RCC 7860 (cell line): ENCODE measurements around the gene TIMM17A.
"Not testable (repeated sequence)": the region's sequence is repeated elsewhere in the genome, so short reads cannot be mapped to it uniquely, and the experiment has no call there.

Source experiments
- DNase-seq: peaks from one replicate; pipeline ENCODE4 v3.0.0-alpha.2; 2015; ENCODE audit warnings: low spot score
- FAIRE-seq: peaks from 2 replicates; lab custom pipeline; 2012; peaks lifted over from hg19 to GRCh38; lab: Jason Lieb, UNC

The TIMM17A gene

DNA sequence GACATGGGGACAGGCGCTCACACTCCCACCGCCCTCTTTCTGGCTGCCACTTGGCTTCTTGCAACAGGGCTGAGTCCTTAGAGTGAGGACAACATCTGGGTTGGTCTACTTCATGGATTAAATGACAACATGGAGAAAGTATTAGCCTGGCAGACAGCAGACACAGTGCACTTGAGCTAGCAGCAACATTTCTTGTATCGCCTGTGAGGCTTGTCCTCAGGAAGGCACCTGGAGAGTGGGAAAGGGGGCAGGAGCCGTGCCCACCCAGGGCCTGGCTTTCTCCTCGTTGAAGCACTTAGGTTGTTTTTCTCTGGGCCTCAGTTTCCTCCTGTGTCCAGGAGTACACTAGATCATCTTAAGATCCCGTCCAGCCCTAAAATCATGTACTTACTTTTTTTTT, 58.8 kb downstream of the TIMM17A start:
- no peak for FAIRE-seq
- DNase-seq: no peak

DNA sequence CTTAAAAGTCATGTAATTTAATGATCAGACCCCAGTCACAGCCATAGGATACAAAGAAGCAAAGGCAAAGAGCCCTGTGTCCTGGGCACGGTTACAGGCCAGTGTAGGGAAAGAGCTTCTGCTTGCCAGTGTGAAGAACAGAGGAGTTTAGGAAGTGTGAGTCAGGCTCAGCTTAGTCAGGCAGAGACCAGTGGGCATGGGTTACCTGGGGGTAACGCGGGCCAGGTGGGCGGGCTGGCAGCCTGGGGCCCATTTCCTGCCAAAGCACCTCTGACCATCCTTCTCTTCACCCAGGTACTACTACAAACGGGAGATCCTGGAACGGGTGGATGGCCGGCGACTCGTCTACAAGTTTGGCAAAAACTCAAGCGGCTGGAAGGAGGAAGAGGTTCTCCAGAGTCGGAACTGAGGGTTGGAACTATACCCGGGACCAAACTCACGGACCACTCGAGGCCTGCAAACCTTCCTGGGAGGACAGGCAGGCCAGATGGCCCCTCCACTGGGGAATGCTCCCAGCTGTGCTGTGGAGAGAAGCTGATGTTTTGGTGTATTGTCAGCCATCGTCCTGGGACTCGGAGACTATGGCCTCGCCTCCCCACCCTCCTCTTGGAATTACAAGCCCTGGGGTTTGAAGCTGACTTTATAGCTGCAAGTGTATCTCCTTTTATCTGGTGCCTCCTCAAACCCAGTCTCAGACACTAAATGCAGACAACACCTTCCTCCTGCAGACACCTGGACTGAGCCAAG, 59.8 kb downstream of the TIMM17A start:
- DNase-seq (no peak), FAIRE-seq (no peak)

DNA sequence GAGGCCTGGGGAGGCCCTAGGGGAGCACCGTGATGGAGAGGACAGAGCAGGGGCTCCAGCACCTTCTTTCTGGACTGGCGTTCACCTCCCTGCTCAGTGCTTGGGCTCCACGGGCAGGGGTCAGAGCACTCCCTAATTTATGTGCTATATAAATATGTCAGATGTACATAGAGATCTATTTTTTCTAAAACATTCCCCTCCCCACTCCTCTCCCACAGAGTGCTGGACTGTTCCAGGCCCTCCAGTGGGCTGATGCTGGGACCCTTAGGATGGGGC, 60.3 kb downstream of the TIMM17A start:
- FAIRE-seq (no peak), DNase-seq (no peak)

DNA sequence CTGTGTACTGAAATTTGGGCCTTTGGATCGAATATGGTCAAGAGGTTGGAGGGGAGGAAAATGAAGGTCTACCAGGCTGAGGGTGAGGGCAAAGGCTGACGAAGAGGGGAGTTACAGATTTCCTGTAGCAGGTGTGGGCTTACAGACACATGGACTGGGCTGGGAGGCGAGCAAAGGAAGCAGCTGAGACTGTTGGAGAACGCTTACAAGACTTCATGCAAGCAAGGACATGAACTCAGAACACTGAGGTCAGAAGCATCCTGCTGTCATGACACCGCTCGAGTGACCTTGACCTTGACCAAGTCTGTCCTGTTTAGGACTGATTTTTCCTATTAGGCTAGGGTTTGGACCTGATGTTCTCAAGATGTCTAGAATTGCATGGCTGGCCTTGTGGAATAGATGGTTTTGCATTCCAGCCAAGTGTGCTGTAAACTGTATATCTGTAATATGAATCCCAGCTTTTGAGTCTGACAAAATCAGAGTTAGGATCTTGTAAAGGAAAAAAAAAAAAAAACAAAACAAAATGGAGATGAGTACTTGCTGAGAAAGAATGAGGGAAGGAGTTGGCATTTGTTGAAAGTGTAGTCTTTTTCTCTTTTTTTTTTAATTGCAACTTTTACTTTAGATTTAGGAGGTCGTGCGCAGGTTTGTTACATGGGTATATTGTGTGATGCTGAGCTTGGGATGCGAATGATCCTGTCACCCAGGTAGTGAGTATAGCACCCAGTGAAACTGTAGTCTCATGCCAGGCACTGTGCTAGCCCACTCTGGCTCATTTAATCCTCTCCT, 60.9 kb downstream of the TIMM17A start:
- DNase-seq: no peak
- FAIRE-seq: no peak

DNA sequence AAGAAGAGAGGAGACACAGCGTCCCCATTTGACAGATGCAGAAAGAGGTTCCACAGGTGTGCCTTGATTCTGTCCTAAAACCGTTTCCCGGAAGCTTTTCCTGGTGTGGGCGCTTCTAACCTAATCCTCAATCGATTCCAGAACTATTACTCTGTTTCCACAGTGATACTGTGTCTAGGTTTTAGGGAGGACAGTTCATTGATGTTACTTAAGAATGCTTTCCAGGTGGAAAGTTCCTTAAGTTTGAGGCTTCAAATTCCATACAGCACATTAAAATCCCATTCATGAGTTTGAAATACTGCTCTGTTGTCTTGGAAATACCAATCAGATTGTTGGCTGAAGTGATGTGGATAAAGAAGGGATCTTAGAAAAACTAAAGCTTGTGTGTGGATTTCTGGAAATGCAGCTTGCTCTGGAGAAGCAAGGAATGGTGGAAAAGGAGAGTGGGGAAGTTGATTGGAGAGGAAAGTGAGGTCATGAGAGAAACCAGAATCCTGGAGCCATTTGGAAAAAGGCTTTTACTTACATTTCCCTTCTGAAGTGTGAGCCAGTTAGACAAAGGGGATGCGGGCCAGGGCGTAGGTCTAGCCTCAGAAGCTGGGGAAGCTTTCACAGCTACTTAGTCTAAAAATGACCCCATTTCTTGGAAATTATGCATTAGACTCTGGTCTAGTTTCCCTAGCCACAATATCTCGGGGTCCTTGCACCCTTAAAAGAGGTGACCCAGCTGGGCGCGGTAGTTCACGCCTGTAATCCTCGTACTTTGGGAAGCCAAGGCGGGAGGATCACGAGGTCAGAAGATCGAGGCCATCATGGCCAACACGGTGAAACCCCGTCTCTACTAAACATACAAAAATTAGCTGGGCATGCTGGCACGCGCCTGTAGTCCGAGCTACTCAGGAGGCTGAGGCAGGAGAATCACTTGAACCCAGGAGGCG, 61.8 kb downstream of the TIMM17A start:
- DNase-seq (no peak), FAIRE-seq (no peak)

DNA sequence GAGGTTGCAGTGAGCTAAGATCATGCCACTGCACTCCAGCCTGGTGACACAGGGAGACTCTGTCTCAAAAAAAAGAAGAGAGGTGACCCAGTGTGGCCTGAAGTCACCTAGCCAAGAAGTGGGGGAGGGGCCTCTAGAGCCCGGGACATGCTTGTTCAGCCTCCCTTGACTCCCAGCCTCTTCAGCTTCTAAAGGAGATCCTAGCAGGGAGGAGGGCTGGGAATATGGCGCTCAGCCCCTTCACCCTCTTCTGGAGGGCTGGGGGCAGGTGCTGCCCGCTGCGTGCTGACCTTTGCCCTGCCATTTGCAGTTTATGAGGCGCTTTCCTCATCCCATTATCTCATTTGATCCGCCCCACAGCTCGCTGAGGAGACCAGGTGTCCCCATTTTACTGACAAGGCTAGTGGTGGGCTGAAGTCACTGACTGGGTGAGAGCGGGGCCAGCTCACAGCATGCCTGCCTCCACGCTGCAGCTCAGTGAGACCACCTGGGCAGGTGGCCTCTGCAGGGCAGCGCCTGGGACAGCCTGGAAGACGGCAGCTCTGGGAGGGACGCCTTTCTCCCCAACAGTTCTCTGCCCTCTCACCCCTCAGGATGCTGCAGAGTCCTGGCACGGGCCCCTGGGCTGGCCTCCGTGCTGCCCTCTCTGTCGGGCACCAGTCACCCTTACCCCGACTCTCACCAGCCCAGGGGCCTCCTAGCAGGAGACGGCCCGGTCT, 62.6 kb downstream of the TIMM17A start:
- DNase-seq: no peak
- FAIRE-seq: no peak

DNA sequence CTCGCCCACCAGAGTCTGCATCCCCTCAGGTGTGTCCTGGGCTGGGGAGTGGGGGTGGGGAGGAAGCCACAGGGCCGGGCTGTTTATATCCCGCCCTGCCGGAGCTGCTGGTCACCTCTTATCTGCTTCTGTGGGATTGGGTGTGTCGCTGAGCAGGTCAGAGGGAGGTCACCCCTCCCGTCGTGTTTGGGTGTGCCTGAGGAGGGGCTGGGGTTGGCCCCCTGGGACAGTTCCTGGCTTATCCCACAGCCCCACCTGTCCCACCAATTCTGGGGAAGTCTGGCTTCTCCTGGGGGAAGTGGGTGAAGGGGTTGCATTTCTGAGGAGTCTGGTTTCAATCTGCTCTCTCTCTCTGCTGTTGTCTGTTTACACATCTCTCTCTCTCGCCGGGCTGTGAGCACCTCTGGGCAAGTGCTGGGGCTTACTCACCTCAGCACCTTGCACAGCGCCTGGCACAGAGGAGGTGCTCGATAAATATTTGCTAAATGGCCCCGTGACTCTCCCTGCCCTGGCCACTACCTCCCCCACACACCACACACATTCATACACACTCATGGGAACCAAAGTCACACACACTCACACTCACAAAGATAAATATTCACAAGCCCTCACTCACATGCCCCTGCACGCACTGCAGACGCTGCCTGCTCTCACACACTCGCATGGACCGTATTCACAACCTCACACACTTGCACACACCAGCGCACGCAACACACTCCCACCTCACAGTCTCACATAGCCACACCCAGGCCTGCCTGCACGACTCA, 63.3 kb downstream of the TIMM17A start:
- DNase-seq: peak; percentile 75
- FAIRE-seq: peak; percentile 42

DNA sequence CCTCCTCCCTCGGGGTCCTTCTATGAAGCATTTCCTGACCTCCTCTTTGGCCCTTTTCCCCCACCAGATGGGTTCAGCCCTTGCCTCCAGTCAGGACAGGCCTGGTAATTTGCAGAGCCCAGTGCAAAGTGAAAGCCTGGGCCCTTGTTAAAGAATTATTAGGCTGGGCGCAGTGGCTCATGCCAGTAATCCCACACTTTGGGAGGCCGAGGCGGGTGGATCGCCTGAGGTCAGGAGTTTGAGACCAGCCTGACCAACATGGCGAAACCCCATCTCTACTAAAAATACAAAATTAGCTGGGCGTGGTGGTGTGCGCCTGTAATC, 63.9 kb downstream of the TIMM17A start:
- DNase-seq, FAIRE-seq: not testable (repeated sequence)
